ENCODE results near the gene ZDHHC14.

GRCh38 chr6:157670466-157671186, 289.6 kb downstream of the ZDHHC14 start:
- TF ChIP-seq CTCF (IDR thresholded peaks at IDR 0.05; ENCODE audit: low read depth, low read length, poor library complexity, severe bottlenecking) (no peak), EZH2phosphoT487 (IDR thresholded peaks at IDR 0.05; ENCODE audit: borderline replicate concordance, low read length) (no peak)
